ENCODE measurements around the gene ANXA5. TPM values are rescaled to one million over a fixed set of nuclear protein-coding genes. Genes with fewer than 3 reads are reported as not detected.
A peak's percentile ranks its signal among the peaks of the same experiment; 100 is the strongest.

Gene ANXA5
- total RNA-seq, 4 donors from 2014 or later = 313 to 356 (median 325) TPM

DNA sequence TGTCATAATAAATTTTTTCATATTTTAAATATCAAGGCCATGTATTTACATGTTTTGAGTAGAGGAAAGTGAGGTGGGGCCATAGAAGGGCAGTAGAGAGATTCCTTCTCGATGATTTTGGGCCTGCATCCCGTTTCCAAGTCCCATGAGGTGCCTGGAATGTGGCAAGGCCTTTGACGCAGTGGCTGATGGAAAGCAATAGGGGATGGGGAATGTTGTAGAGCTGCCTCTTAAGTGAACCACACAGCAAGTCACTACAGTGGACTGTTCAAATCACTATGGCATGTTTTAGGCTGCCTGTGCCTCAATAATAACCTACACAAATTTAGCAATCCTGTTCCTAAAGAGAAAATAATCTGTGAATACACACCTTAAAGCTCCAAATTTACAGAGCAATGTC is 48.3 kb downstream of the ANXA5 start:
- intact Hi-C loops (cut with DNase I) = loop anchor here (5.0 kb wide), 1 partner anchor 181 kb away; no protein-coding TSS in a partner anchor
- no peak for TF ChIP-seq POLR2A (IDR thresholded peaks at IDR 0.05)
- TF ChIP-seq, protein P1, sequence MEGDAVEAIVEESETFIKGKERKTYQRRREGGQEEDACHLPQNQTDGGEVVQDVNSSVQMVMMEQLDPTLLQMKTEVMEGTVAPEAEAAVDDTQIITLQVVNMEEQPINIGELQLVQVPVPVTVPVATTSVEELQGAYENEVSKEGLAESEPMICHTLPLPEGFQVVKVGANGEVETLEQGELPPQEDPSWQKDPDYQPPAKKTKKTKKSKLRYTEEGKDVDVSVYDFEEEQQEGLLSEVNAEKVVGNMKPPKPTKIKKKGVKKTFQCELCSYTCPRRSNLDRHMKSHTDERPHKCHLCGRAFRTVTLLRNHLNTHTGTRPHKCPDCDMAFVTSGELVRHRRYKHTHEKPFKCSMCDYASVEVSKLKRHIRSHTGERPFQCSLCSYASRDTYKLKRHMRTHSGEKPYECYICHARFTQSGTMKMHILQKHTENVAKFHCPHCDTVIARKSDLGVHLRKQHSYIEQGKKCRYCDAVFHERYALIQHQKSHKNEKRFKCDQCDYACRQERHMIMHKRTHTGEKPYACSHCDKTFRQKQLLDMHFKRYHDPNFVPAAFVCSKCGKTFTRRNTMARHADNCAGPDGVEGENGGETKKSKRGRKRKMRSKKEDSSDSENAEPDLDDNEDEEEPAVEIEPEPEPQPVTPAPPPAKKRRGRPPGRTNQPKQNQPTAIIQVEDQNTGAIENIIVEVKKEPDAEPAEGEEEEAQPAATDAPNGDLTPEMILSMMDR (IDR thresholded peaks at IDR 0.05) = no peak
- no peaks in the 10 kb centered on the region for H3K36me3 ChIP-seq
- no peaks in the 10 kb centered on the region for H3K27me3 ChIP-seq
- 34 to 56% methylated on average over 3 of the region's 3 CpGs for WGBS, 2 donors
- H3K4me3 ChIP-seq (replicated peaks in 1 of 3) = no peak overlapping the region
- H3K27ac ChIP-seq = no peak overlapping the region
- no peak for DNase-seq
- no peaks in the 10 kb centered on the region for H3K4me1 ChIP-seq
- H3K9me3 ChIP-seq = no peaks in the 10 kb centered on the region

DNA sequence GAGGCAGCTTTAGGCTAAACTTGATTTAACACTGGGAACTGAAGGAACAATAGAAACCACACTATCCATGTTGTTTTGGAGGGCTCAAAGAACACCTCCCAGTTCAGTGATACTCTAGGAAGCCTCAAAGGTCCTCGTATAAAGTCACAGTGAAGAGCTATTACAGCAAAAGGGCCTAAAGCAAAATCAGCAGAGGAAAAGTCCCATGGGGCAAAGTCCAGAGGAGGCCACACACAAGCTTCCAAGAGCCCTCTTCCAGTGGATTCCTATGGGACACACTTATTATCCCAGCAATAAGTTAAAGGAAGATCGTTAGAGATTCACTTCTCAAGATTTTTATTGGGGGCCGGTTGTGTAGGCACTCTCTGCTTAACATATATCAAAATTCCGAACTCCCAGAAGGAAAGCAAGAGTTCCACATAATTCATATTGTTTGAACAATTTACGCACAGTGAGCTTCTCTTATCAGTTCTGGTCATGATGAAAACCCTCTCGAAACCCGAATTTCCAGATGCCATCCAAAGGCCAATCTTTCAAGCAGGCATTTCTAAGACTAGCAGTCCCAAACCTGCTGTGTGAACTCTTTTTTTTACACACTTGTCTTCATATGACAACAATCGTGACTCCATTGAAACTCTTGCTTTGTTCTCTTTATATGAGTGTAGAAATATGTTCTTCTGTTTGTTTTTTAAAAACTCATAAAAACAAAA is 53.7 kb downstream of the ANXA5 start:
- Histone ChIP-seq H3K27me3 (no peaks in the 10 kb centered on the region), H3K4me3 (replicated peaks in 1 of 3) (no peak overlapping the region), H3K9me3 (no peaks in the 10 kb centered on the region), H3K27ac (no peak overlapping the region), H3K36me3 (no peaks in the 10 kb centered on the region), H3K4me1 (no peaks in the 10 kb centered on the region)
- DNase-seq = no peak
- TF ChIP-seq, protein P1 (IDR thresholded peaks at IDR 0.05) = no peak
- TF ChIP-seq POLR2A (IDR thresholded peaks at IDR 0.05) = no peak
- intact Hi-C loops (cut with DNase I) = no loop called here
- 85 to 89% methylated on average over 8 of the region's 8 CpGs for WGBS, 2 donors

DNA sequence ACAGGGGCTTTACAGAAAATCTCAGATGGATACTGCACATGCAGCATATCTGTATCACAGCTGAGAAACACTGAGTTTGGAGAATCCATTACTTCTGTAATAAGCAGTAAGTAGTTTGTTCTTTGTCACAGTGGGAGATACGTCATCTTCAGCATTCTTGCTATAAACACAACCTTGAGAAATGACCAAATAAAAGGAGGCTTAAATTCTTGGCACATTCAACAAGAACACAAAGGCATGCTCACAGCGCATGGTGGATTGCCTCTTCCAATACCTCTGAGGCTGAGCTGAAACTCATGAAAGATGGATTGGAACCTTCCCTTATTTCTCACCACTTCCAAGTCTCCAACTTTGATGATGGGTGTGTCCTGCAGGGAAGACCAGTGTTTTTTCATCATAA is 54.5 kb downstream of the ANXA5 start:
- Histone ChIP-seq H3K27ac (no peak overlapping the region), H3K4me3 (replicated peaks in 1 of 3) (no peak overlapping the region), H3K36me3 (no peaks in the 10 kb centered on the region), H3K4me1 (no peaks in the 10 kb centered on the region), H3K9me3 (no peaks in the 10 kb centered on the region), H3K27me3 (no peaks in the 10 kb centered on the region)
- TF ChIP-seq, protein P1 (IDR thresholded peaks at IDR 0.05) = no peak
- no peak for TF ChIP-seq POLR2A (IDR thresholded peaks at IDR 0.05)
- WGBS, 2 donors = 84% methylated on average over 2 of the region's 2 CpGs
- intact Hi-C loops (cut with DNase I) = no loop called here
- DNase-seq = no peak

DNA sequence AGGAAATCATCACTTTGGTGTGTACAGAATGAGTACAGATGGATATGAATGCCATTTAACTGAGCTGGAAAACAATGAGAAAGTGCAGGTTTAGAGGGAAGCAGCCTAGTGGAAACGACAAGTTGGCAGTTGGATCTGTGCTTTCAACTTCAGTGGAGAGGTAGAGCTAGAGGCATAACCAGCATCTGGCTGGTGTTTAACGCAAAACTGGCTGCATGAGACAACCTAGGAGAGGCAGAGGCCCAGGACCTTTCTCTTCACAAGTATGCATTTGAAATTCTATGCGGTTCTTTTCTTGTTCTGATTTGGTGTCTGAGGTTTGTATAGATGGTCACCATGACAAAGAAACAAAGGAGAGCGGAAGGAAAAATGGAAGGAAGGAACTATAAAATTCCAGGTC is 63.1 kb downstream of the ANXA5 start:
- Histone ChIP-seq H3K9me3 (no peaks in the 10 kb centered on the region), H3K36me3 (no peaks in the 10 kb centered on the region), H3K27me3 (no peaks in the 10 kb centered on the region), H3K4me1 (no peaks in the 10 kb centered on the region), H3K27ac (no peak overlapping the region), H3K4me3 (replicated peaks in 1 of 3) (no peak overlapping the region)
- peak; percentile 26 to 30 for DNase-seq
- 39 to 50% methylated on average over 4 of the region's 4 CpGs for WGBS, 2 donors
- no peak for TF ChIP-seq POLR2A (IDR thresholded peaks at IDR 0.05)
- TF ChIP-seq, protein P1 (IDR thresholded peaks at IDR 0.05) = no peak
- intact Hi-C loops (cut with DNase I) = no loop called here

DNA sequence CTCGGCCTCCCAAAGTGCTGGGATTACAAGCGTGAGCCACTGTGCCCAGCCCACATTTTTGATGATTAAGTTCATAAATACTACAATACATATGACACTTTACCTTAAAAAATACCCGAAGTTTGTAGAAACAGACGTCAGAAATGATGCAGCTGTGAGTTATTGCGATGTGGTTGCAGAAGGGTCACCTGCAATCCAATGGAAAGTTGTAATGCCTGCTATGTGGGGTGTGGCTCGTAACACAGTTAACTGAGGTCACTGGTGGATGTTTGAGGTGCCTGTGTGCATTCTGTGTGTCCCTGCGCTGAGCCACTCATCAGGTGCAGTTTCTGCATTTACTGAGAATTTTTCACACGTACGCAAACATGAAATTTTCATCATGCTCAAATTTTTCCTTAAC is 64.1 kb downstream of the ANXA5 start:
- Histone ChIP-seq H3K27me3 (no peaks in the 10 kb centered on the region), H3K27ac (no peak overlapping the region), H3K36me3 (no peaks in the 10 kb centered on the region), H3K4me1 (no peaks in the 10 kb centered on the region), H3K9me3 (no peaks in the 10 kb centered on the region), H3K4me3 (replicated peaks in 1 of 3) (no peak overlapping the region)
- TF ChIP-seq, protein P1 (IDR thresholded peaks at IDR 0.05) = no peak
- no peak for TF ChIP-seq POLR2A (IDR thresholded peaks at IDR 0.05)
- intact Hi-C loops (cut with DNase I) = no loop called here
- no peak for DNase-seq
- 94 to 97% methylated on average over 9 of the region's 9 CpGs for WGBS, 2 donors

Other genes with a start within 250 kb of the ANXA5 start
- gene SMIM43, start 68.2 kb upstream of the ANXA5 start, total RNA-seq = not detected
- 10 to 100 TPM in 3 of 4 donors, 1 to 10 TPM in 1; 9.6 to 21.0 (median 15.6) TPM for gene EXOSC9, start 104.3 kb upstream of the ANXA5 start, total RNA-seq
- 1 to 10 TPM; 1.0 to 1.5 (median 1.3) TPM for gene CCNA2, start 126.9 kb upstream of the ANXA5 start, total RNA-seq
- 10 to 100 TPM; 15.0 to 34.1 (median 24.5) TPM for gene BBS7, start 173.5 kb upstream of the ANXA5 start, total RNA-seq